ENCODE results near the gene MTA1. TPM values are rescaled to one million over a fixed set of nuclear protein-coding genes. Genes with fewer than 3 reads are reported as not detected.

The MTA1 gene
- total and polyA plus RNA-seq, 4 experiments from 2014 or later = 1.5 to 123 (median 64.2) TPM

DNA sequence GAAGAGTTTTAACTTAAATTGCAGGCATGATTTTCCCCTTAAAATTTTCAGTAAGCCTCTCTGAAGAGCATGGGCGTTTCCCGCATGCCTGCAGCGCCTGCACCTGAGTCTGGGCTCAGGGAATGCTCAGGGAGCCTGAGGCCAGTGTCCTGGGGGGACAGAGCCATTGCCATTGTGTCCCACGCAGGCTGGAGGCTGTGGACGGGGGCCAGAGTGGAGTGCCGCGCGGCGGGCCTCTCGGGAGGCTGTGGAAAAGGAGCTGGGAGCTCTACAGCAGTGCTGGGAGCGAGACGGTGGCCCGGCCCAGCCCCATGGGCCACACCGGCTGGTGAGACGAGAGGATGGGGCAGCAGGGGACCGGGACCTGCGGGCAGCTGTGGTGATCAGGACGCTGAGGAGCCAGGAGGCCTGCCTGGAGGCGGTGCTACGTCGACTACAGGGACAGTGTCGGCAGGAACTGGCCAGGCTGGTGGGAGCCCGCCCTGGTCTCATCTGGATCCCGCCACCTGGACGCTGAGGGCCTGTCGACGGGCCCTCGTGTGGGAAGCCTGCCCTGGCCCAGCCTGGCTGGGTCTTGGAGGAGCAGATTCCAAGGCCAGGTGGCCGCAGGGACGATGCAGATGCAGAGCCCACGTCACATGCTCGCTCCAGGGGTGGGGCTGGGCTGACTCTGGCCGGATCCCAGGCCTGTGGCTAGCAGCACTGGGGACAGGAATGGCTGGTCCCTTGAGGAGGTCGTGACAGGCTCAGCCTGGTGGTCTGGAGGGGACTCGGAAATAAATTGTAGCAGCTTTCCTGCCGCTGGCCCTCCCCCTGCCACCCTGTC lies 79.0 kb downstream of the MTA1 start:
- peaks cover 0 to 5% (median 0%) of the 10 kb centered on the region in 8 donors for H3K9me3 Mint-ChIP-seq
- DNase-seq = no peak
- intact Hi-C loops (cut with micrococcal nuclease) = no loop called here
- no peak overlapping the region for H3K4me3 ChIP-seq (ENCODE audit: low read length in 2 of 2)
- H3K27me3 ChIP-seq (ENCODE audit: insufficient read depth, low read length) = no peaks in the 10 kb centered on the region
- H3K4me1 ChIP-seq (ENCODE audit: insufficient read depth, low read length) = no peaks in the 10 kb centered on the region
- no peaks in the 10 kb centered on the region for H3K36me3 ChIP-seq (ENCODE audit: insufficient read depth, low read length)
- no peaks in the 10 kb centered on the region for H3K9me3 ChIP-seq (ENCODE audit: control insufficient read depth in 1 of 2, low read length in 2 of 2)
- peak overlapping the region in 1 of 8 donors; percentile 57 for H3K4me3 Mint-ChIP-seq
- no peaks in the 10 kb centered on the region for H3K36me3 Mint-ChIP-seq
- ChIA-PET POLR2A (ENCODE audit: partially characterized antibody) (no interaction called here), CTCF (ENCODE audit: partially characterized antibody) (no interaction called here)
- no peaks in the 10 kb centered on the region for H3K27me3 Mint-ChIP-seq
- H3K4me1 Mint-ChIP-seq = no peaks in the 10 kb centered on the region
- H3K27ac ChIP-seq (ENCODE audit: low read depth, low read length) = no peak overlapping the region
- no peak overlapping the region for H3K27ac Mint-ChIP-seq

DNA sequence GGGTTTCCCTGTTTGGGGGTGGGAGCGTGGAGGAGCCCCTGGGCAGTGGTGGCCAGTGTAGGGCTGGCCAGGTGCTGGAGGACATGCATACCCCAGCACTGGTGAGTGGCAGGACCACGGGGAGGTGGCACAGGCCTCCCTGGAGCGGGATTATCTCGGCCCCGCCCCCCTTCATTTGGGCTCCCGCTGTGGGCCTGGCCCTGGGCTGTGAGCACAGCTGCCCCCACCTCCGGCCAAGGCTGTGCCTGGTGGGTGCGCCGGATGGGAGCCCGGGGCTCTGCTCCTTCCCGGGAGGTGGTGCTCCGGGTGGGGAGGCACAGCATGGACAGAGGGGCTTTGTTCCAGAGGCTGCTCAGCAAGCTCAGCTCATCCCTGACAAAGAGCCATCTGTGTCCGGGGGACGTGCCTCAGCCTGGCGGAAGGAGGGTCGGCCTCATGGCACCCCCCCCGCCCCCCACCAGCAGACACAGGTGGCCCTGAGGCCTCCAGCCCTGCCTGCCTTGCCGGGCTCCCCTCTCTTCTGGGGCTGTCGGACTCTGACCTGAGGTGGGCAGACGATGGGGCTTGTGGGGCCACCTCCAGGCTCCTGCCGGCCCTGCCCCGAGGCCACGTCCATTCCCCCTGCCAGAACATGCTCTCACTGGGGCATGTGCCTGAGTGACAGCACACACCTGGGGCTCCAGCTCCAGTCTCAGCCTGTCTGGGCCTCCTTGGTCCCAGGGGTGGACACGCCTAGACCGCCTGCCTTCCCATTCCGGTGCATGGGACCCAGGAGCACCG lies 79.8 kb downstream of the MTA1 start:
- DNase-seq = no peak
- H3K27ac ChIP-seq (ENCODE audit: low read depth, low read length) = no peak overlapping the region
- H3K9me3 ChIP-seq (ENCODE audit: control insufficient read depth in 1 of 2, low read length in 2 of 2) = no peaks in the 10 kb centered on the region
- Mint-ChIP-seq H3K27me3 (no peaks in the 10 kb centered on the region), H3K27ac (no peak overlapping the region), H3K4me1 (no peaks in the 10 kb centered on the region), H3K4me3 (no peak overlapping the region), H3K36me3 (no peaks in the 10 kb centered on the region), H3K9me3 (peaks cover 0 to 5% (median 0%) of the 10 kb centered on the region in 8 donors)
- intact Hi-C loops (cut with micrococcal nuclease) = no loop called here
- H3K36me3 ChIP-seq (ENCODE audit: insufficient read depth, low read length) = no peaks in the 10 kb centered on the region
- no peaks in the 10 kb centered on the region for H3K27me3 ChIP-seq (ENCODE audit: insufficient read depth, low read length)
- CTCF ChIA-PET (ENCODE audit: partially characterized antibody) = no interaction called here
- POLR2A ChIA-PET (ENCODE audit: partially characterized antibody) = interaction anchor here (1.0 kb wide), 1 partner anchor 8 kb away, joined by 3 read pairs; the partner anchor contains the start of gene TEDC1
- no peaks in the 10 kb centered on the region for H3K4me1 ChIP-seq (ENCODE audit: insufficient read depth, low read length)
- H3K4me3 ChIP-seq (ENCODE audit: low read length in 2 of 2) = no peak overlapping the region

DNA sequence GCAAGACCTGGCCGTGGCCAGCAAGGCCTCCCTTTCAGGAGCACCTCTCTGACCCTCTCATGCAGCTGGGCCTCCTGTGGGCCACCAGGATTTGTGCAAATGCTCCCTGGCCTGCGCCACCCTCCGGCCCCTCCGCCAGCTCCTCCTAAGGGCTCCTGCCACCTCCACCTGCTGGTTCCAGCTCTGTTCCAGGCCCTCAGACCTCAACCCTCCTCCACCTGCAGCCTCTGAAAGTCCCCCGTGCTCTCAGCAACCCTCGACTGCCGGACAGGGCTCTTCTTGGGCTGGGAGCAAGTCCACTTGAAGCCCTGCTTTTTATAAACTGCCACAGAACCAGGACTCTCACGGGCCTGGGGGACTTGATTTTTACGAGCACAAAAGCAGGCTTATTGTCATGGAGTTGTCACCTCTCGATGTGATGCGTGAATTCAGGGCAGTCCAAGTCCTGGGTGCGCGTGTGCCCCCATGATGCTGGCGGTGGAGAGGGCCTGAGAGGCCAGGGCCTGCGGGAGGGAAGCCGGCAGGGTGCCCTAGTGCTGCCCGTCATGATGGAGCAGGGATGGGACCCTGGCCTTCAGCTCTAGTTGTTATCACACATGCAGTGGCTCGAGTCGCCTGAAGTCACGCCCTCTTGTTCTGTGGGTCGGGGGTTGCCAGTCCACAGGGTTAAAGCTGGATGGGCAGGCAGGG lies 80.6 kb downstream of the MTA1 start:
- H3K4me3 ChIP-seq (ENCODE audit: low read length in 2 of 2) = no peak overlapping the region
- intact Hi-C loops (cut with micrococcal nuclease) = no loop called here
- ChIA-PET POLR2A (ENCODE audit: partially characterized antibody) (interaction anchor here (0.7 to 1.0 kb wide), 2 partner anchors 9 to 135 kb away, joined by 3 read pairs; partner anchors contain the start of gene TEDC1), CTCF (ENCODE audit: partially characterized antibody) (interaction anchor here (0.6 kb wide), 1 partner anchor 77 kb away, joined by 3 read pairs; no protein-coding TSS in a partner anchor)
- no peak overlapping the region for H3K27ac ChIP-seq (ENCODE audit: low read depth, low read length)
- H3K4me1 ChIP-seq (ENCODE audit: insufficient read depth, low read length) = no peaks in the 10 kb centered on the region
- H3K9me3 ChIP-seq (ENCODE audit: control insufficient read depth in 1 of 2, low read length in 2 of 2) = no peaks in the 10 kb centered on the region
- Mint-ChIP-seq H3K27ac (peak overlapping the region in 3 of 7 donors; percentile 12 to 78 (median 64)), H3K9me3 (peaks cover 0 to 5% (median 0%) of the 10 kb centered on the region in 8 donors), H3K4me1 (no peaks in the 10 kb centered on the region), H3K36me3 (no peaks in the 10 kb centered on the region), H3K27me3 (no peaks in the 10 kb centered on the region), H3K4me3 (no peak overlapping the region)
- no peak for DNase-seq
- H3K36me3 ChIP-seq (ENCODE audit: insufficient read depth, low read length) = no peaks in the 10 kb centered on the region
- H3K27me3 ChIP-seq (ENCODE audit: insufficient read depth, low read length) = no peaks in the 10 kb centered on the region

DNA sequence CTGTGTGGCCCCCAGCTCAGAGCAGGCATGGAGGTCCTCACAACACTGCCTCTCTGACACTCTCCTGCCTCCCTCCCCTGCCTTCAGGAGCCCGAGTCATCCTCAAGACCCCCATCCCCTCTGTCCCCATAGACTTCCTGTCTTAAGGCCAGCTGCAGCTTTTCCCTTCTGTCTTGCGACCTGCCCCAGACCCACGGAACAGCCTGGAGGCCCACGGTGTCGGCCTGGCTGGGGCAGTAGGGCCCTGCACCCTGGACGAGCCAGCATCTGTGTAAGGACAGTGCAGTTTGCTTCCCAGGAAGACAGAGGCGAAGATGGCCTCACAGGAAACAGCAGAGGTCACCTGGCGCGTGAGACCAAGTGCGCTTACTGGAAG lies 81.1 kb downstream of the MTA1 start:
- Mint-ChIP-seq H3K4me1 (no peaks in the 10 kb centered on the region), H3K27ac (peak overlapping the region in 3 of 7 donors; percentile 17 to 64 (median 57)), H3K36me3 (no peaks in the 10 kb centered on the region), H3K27me3 (no peaks in the 10 kb centered on the region), H3K9me3 (peaks cover 0 to 5% (median 0%) of the 10 kb centered on the region in 8 donors), H3K4me3 (no peak overlapping the region)
- intact Hi-C loops (cut with micrococcal nuclease) = no loop called here
- no peaks in the 10 kb centered on the region for H3K27me3 ChIP-seq (ENCODE audit: insufficient read depth, low read length)
- no peaks in the 10 kb centered on the region for H3K4me1 ChIP-seq (ENCODE audit: insufficient read depth, low read length)
- no peaks in the 10 kb centered on the region for H3K9me3 ChIP-seq (ENCODE audit: control insufficient read depth in 1 of 2, low read length in 2 of 2)
- CTCF ChIA-PET (ENCODE audit: partially characterized antibody) = interaction anchor here (0.6 kb wide), 1 partner anchor 78 kb away, joined by 3 read pairs; no protein-coding TSS in a partner anchor
- POLR2A ChIA-PET (ENCODE audit: partially characterized antibody) = interaction anchor here (0.7 kb wide), 1 partner anchor 135 kb away, joined by 3 read pairs; no protein-coding TSS in a partner anchor
- H3K4me3 ChIP-seq (ENCODE audit: low read length in 2 of 2) = no peak overlapping the region
- no peak overlapping the region for H3K27ac ChIP-seq (ENCODE audit: low read depth, low read length)
- H3K36me3 ChIP-seq (ENCODE audit: insufficient read depth, low read length) = no peaks in the 10 kb centered on the region
- no peak for DNase-seq

DNA sequence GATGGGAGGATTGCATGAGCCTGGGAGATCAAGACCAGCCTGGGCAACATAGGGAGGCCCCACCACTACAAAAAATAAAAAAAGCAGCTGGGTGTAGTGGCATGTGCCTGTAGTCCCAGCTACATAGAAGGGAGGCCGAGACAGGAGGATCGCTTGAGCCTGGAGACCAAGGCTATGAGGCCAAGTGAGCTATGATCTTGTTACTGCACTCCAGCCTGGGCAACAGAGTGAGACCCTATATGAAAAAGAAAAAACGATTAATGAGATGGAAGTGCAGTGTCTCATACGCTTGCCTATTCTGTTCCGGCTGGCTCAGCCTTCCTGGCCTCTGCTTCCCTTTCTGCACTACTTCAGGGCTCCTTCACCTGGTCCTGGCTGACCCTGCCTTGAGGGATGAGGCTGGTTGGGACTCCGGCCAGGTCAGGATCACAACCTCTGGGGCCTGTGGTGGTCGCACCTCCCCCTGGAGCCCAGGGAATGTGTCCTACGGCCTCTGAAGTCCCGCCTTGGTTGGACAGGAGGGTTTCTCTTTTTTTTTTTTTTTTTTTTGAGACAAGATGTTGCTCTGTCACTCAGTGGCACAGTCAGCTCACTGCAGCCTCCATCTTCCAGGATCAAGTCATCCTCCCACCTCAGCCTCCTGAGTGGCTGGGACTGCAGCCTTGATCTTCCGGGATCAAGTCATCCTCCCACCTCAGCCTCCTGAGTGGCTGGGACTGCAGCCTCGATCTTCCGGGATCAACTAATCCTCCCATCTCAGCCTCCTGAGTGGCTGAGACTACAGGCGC lies 82.1 kb downstream of the MTA1 start:
- no peak overlapping the region for H3K4me3 ChIP-seq (ENCODE audit: low read length in 2 of 2)
- intact Hi-C loops (cut with micrococcal nuclease) = no loop called here
- Mint-ChIP-seq H3K4me3 (no peak overlapping the region), H3K36me3 (no peaks in the 10 kb centered on the region), H3K4me1 (no peaks in the 10 kb centered on the region), H3K27ac (peak overlapping the region in 1 of 7 donors; percentile 64), H3K27me3 (no peaks in the 10 kb centered on the region), H3K9me3 (peaks cover 0 to 7% (median 0%) of the 10 kb centered on the region in 8 donors)
- no peaks in the 10 kb centered on the region for H3K27me3 ChIP-seq (ENCODE audit: insufficient read depth, low read length)
- POLR2A ChIA-PET (ENCODE audit: partially characterized antibody) = no interaction called here
- no peaks in the 10 kb centered on the region for H3K36me3 ChIP-seq (ENCODE audit: insufficient read depth, low read length)
- no peaks in the 10 kb centered on the region for H3K9me3 ChIP-seq (ENCODE audit: control insufficient read depth in 1 of 2, low read length in 2 of 2)
- H3K4me1 ChIP-seq (ENCODE audit: insufficient read depth, low read length) = no peaks in the 10 kb centered on the region
- H3K27ac ChIP-seq (ENCODE audit: low read depth, low read length) = no peak overlapping the region
- no peak for DNase-seq
- CTCF ChIA-PET (ENCODE audit: partially characterized antibody) = interaction anchor here (0.6 kb wide), 1 partner anchor 258 kb away, joined by 3 read pairs; no protein-coding TSS in a partner anchor

DNA sequence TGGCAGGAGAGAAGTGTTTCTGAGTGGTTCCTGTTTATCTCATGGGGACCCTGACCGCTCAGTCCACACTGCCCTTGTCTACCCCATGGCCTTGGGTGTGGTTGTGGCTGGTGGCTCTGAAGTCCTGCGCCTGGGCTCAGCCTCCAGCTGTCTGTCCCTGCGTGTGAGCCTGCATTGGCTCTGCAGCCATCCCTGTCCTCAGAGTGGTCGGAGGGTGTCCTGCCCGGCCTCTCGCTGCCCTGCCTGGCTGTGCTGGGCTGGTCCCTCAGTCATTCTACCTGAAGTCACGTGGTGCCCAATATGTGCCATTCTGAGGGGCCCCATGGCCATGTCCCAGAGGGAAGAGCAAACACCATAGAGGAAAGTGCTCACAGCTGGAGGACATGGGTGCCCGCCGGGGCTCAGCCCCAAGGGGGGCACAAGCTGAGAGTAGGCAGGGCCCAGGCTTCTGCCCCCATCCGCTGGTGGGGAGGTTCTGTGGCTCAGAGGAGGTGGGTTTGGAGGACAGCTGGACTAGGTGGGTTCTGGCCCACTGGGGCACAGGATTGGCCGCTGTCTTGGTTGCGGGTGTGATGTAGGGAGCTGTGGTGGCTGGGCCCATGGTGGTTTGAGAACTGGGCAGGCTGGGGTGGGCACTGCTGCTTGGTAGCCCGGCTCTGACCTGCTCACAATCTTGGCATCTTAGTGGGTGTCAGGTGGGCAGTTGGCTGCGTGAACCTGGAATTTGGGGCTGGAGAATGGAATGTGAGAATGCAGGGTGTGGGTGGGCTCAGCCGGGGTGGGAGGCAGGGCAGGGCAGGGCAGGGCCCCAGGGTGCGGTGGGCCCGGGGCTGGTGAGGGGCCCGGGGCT lies 83.0 kb downstream of the MTA1 start:
- POLR2A ChIA-PET (ENCODE audit: partially characterized antibody) = interaction anchor here (1.2 kb wide), 1 partner anchor 11 kb away, joined by 3 read pairs; no protein-coding TSS in a partner anchor
- Mint-ChIP-seq H3K4me1 (no peaks in the 10 kb centered on the region), H3K4me3 (no peak overlapping the region), H3K36me3 (no peaks in the 10 kb centered on the region), H3K27ac (peak overlapping the region in 1 of 7 donors; percentile 64), H3K27me3 (peaks cover under 1 to 2% of the 10 kb centered on the region in 2 donors), H3K9me3 (peaks cover 0 to 5% (median 0%) of the 10 kb centered on the region in 8 donors)
- CTCF ChIA-PET (ENCODE audit: partially characterized antibody) = no interaction called here
- no peaks in the 10 kb centered on the region for H3K9me3 ChIP-seq (ENCODE audit: control insufficient read depth in 1 of 2, low read length in 2 of 2)
- no peaks in the 10 kb centered on the region for H3K4me1 ChIP-seq (ENCODE audit: insufficient read depth, low read length)
- intact Hi-C loops (cut with micrococcal nuclease) = no loop called here
- no peaks in the 10 kb centered on the region for H3K36me3 ChIP-seq (ENCODE audit: insufficient read depth, low read length)
- DNase-seq = no peak
- H3K27me3 ChIP-seq (ENCODE audit: insufficient read depth, low read length) = no peaks in the 10 kb centered on the region
- no peak overlapping the region for H3K27ac ChIP-seq (ENCODE audit: low read depth, low read length)
- no peak overlapping the region for H3K4me3 ChIP-seq (ENCODE audit: low read length in 2 of 2)
